ENCODE measurements around the gene PTCH1.

DNA sequence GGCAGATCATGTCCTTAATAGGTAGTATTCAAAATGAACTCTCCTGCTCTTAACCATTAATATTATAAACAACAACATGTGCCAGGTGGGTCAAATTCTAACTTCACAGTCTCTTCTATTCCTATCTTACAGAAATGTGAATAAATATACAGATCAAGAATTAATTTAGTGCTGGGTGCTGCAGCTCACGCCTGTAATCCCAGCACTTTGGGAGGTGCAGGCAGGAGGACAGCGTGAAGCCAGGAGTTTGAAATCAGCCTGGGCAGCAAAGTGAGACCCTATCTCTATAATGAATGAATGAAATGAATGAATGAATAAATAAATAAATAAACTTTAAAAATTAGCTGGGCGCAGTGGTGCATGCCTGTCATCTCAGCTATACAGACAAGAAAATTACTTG is 34.1 kb downstream of the PTCH1 start:
- TF ChIP-seq POLR2AphosphoS5 (IDR thresholded peaks at IDR 0.05) (no peak), CTCF (IDR thresholded peaks at IDR 0.05) (no peak)

Measured in prostate gland (tissue), 2 donors.